Osteocyte (in vitro differentiated cells): Measurements from ENCODE around the gene RAB19. TPM values are rescaled to one million over a fixed set of nuclear protein-coding genes. Genes with fewer than 3 reads are reported as not detected.

ENCODE experiments used
- DNase-seq: peaks from one replicate; pipeline ENCODE4 v3.0.0; 2021; ENCODE audit warnings: mixed read lengths; ENCODE audit not compliant: unreplicated experiment; ENCODE audit errors: extremely low spot score
- H3K27ac Mint-ChIP-seq: one replicate; pipeline ENCODE4 v1.8.0; 2021; ENCODE audit warnings: mild to moderate bottlenecking, mixed read lengths; ENCODE audit not compliant: unreplicated experiment
- H3K27me3 Mint-ChIP-seq: one replicate; pipeline ENCODE4 v1.8.0; 2021; ENCODE audit warnings: mixed read lengths; ENCODE audit not compliant: unreplicated experiment
- H3K36me3 Mint-ChIP-seq: one replicate; pipeline ENCODE4 v1.8.0; 2021; ENCODE audit warnings: mixed read lengths; ENCODE audit not compliant: unreplicated experiment
- H3K4me1 Mint-ChIP-seq: one replicate; pipeline ENCODE4 v1.8.0; 2021; ENCODE audit warnings: mixed read lengths; ENCODE audit not compliant: unreplicated experiment
- H3K4me3 Mint-ChIP-seq: one replicate; pipeline ENCODE4 v1.8.0; 2021; ENCODE audit warnings: mild to moderate bottlenecking, moderate library complexity, mixed read lengths; ENCODE audit not compliant: unreplicated experiment
- H3K9me3 Mint-ChIP-seq: one replicate; pipeline ENCODE4 v1.8.0; 2021; ENCODE audit warnings: mixed read lengths; ENCODE audit not compliant: unreplicated experiment
- CTCF ChIP-seq: fragments of 200-600 bp; sonication (generic); IDR thresholded peaks from 2 replicates; pipeline ENCODE4 v1.5.0; 2021; ENCODE audit warnings: antibody characterized with exemption, mild to moderate bottlenecking, moderate library complexity
- long read RNA-seq: library from polyadenylated mRNA; unstranded; transcript quantifications from one replicate; pipeline ENCODE4 v2.0.0, GENCODE V29; 2021
- total RNA-seq: library from RNA; stranded (reverse); gene quantifications from 2 replicates; pipeline ENCODE4 v1.2.1, GENCODE V29; 2021

Gene RAB19
- total RNA-seq: not detected in 2 replicates
- long read RNA-seq, partial matches to known transcripts: 0 of 2 reads
- long read RNA-seq, other reads (novel, unspliced or antisense): 2 of 2 reads

- Mint-ChIP-seq H3K36me3 (no peaks in the 10 kb centered on the region), H3K4me1 (peaks cover 19% of the 10 kb centered on the region), H3K4me3 (peak within 1 kb of the TSS; percentile 47), H3K27ac (no peak within 1 kb of the TSS), H3K27me3 (peaks cover 19% of the 10 kb centered on the region), H3K9me3 (no peaks in the 10 kb centered on the region)
- no peak for TF ChIP-seq CTCF
- DNase-seq: no peak
Observed at GRCh38 chr7:140403878-140404564, at the start of gene RAB19. Gene RAB19, plus strand, starts transcription at chr7:140404058. Its CDS starts 3,589 bp downstream, at chr7:140407647.

GRCh38 chr7:140358024-140358411 lies 45.8 kb upstream of the RAB19 start:
- no peaks in the 10 kb centered on the region for H3K4me1 Mint-ChIP-seq
- H3K27ac Mint-ChIP-seq: no peak overlapping the region
- no peak for TF ChIP-seq CTCF
- no peaks in the 10 kb centered on the region for H3K27me3 Mint-ChIP-seq
- no peak overlapping the region for H3K4me3 Mint-ChIP-seq
- no peak for DNase-seq
- H3K9me3 Mint-ChIP-seq: no peaks in the 10 kb centered on the region
- peaks cover 50% of the 10 kb centered on the region for H3K36me3 Mint-ChIP-seq

- peaks cover 47% of the 10 kb centered on the region for H3K36me3 Mint-ChIP-seq
- H3K4me1 Mint-ChIP-seq: no peaks in the 10 kb centered on the region
- no peaks in the 10 kb centered on the region for H3K27me3 Mint-ChIP-seq
- TF ChIP-seq CTCF: no peak
- H3K4me3 Mint-ChIP-seq: no peak overlapping the region
- no peaks in the 10 kb centered on the region for H3K9me3 Mint-ChIP-seq
- no peak overlapping the region for H3K27ac Mint-ChIP-seq
- DNase-seq: no peak
Observed at GRCh38 chr7:140358412-140359051, 45.3 kb upstream of the RAB19 start.

GRCh38 chr7:140360697-140361229 lies 43.1 kb upstream of the RAB19 start:
- H3K36me3 Mint-ChIP-seq: peaks cover 39% of the 10 kb centered on the region
- no peaks in the 10 kb centered on the region for H3K9me3 Mint-ChIP-seq
- no peaks in the 10 kb centered on the region for H3K4me1 Mint-ChIP-seq
- no peak for DNase-seq
- H3K4me3 Mint-ChIP-seq: no peak overlapping the region
- no peak overlapping the region for H3K27ac Mint-ChIP-seq
- H3K27me3 Mint-ChIP-seq: no peaks in the 10 kb centered on the region
- TF ChIP-seq CTCF: no peak

GRCh38 chr7:140364819-140365218 lies 39.0 kb upstream of the RAB19 start:
- H3K4me1 Mint-ChIP-seq: no peaks in the 10 kb centered on the region
- DNase-seq: no peak
- H3K27ac Mint-ChIP-seq: no peak overlapping the region
- no peak for TF ChIP-seq CTCF
- no peaks in the 10 kb centered on the region for H3K27me3 Mint-ChIP-seq
- no peak overlapping the region for H3K4me3 Mint-ChIP-seq
- H3K36me3 Mint-ChIP-seq: peaks cover 32% of the 10 kb centered on the region
- no peaks in the 10 kb centered on the region for H3K9me3 Mint-ChIP-seq
